Uterus (tissue), 4 donors: ENCODE measurements around the gene LRRN2. TPM values are rescaled to one million over a fixed set of nuclear protein-coding genes. Genes with fewer than 3 reads are reported as not detected.

Experiments
- DNase-seq, 2 donors: peaks; one replicate each; pipeline ENCODE4 v3.0.0-alpha.2; 2019 to 2020
- H3K27ac ChIP-seq, 2 donors: fragments of 200-600 bp; sonication (generic); 1 replicate in 1 of 2; 2 replicates in 1 of 2; pipeline ENCODE4 v1.5.1; 2016 to 2018
- H3K27me3 ChIP-seq, 2 donors: fragments of 200-600 bp; sonication (generic); one replicate each; pipeline ENCODE4 v1.5.1; 2018 to 2019; ENCODE audit warnings: control low read depth in 1 of 2
- H3K36me3 ChIP-seq, 2 donors: fragments of 200-600 bp; sonication (generic); one replicate each; pipeline ENCODE4 v1.5.1; 2019; ENCODE audit warnings: control low read depth in 1 of 2
- H3K4me1 ChIP-seq, 2 donors: fragments of 200-600 bp; sonication (generic); one replicate each; pipeline ENCODE4 v1.5.1; 2018 to 2019; ENCODE audit warnings: control low read depth in 1 of 2
- H3K4me3 ChIP-seq, 2 donors: fragments of 200-600 bp; sonication (generic); 1 replicate in 1 of 2; 2 replicates in 1 of 2; pipeline ENCODE4 v1.5.1; 2018 to 2019; ENCODE audit warnings: mild to moderate bottlenecking in 1 of 2
- H3K9me3 ChIP-seq, 2 donors: fragments of 200-600 bp; sonication (generic); one replicate each; pipeline ENCODE4 v1.5.1; 2019; ENCODE audit warnings: control low read depth in 1 of 2
- POLR2A ChIP-seq, 2 donors: fragments of 450-650 bp; IDR thresholded peaks; one replicate each; pipeline ENCODE4 v1.6.1; 2016; ENCODE audit warnings: antibody characterized with exemption in 2 of 2, mild to moderate bottlenecking in 1 of 2, moderate library complexity in 1 of 2
- intact Hi-C: fragments of 100-400 bp; cut with DNase I; formaldehyde crosslinking; loops from one replicate; pipeline ENCODE4 v1.15.1; 2023; ENCODE audit warnings: low total_unique reads
- total RNA-seq, 4 donors: library from RNA; depleted of rRNA in 3 of 4; stranded (reverse); fragments of >200 nt in 3 of 4; gene quantifications; one replicate each; pipeline versions ENCODE4 v1.1.0 to v1.2.4, GENCODE V29; 2014 to 2023
- TF ChIP-seq, protein P1 (sequence below), 4 experiments: fragments of 200-600 bp in 2 of 4; fragments of 450-650 bp in 2 of 4; sonication (generic) in 2 of 4; IDR thresholded peaks; one replicate each; pipeline ENCODE4 v1.5.1; 2016 to 2019; ENCODE audit warnings: antibody characterized with exemption in 4 of 4, mild to moderate bottlenecking in 2 of 4, moderate library complexity in 1 of 4
- donor health status: DM: yes; HTN: yes; CAD: no.

LRRN2 gene
- total RNA-seq, 4 donors from 2014 or later = 1.3 to 5.5 (median 3.9) TPM

DNA sequence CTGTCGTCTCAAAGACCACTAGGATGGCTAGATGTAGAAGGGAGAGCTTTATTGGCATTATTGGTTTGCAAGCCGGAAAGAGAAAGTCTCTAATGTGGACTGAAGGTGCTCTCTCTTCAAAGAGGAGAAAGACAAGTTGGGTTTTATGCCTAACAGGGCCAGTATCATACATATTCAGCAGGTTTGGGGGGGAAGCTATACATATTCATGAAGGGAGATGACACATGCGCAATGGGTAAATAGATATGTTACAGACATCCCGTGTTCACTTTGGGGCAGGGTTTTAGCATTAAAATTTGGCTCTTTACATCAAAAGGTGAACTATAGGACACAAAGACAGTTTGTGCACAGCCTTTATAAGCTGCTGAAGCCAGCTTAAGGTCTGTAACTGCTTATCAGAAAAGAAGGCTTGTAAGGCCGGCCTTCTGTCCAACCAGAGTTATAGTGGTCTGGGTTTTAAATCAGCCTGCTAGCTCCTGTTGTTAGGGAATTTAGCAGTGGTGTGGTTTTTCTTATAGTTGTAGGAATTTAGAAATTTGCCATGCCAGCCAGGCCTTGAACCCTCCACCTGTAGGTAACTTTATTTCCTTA, 46.5 kb upstream of the LRRN2 start:
- H3K4me1 ChIP-seq = no peaks in the 10 kb centered on the region
- H3K9me3 ChIP-seq = no peaks in the 10 kb centered on the region
- TF ChIP-seq, protein P1, sequence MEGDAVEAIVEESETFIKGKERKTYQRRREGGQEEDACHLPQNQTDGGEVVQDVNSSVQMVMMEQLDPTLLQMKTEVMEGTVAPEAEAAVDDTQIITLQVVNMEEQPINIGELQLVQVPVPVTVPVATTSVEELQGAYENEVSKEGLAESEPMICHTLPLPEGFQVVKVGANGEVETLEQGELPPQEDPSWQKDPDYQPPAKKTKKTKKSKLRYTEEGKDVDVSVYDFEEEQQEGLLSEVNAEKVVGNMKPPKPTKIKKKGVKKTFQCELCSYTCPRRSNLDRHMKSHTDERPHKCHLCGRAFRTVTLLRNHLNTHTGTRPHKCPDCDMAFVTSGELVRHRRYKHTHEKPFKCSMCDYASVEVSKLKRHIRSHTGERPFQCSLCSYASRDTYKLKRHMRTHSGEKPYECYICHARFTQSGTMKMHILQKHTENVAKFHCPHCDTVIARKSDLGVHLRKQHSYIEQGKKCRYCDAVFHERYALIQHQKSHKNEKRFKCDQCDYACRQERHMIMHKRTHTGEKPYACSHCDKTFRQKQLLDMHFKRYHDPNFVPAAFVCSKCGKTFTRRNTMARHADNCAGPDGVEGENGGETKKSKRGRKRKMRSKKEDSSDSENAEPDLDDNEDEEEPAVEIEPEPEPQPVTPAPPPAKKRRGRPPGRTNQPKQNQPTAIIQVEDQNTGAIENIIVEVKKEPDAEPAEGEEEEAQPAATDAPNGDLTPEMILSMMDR (IDR thresholded peaks at IDR 0.05) = no peak
- no peak for TF ChIP-seq POLR2A (IDR thresholded peaks at IDR 0.05)
- intact Hi-C loops = no loop called here
- no peaks in the 10 kb centered on the region for H3K27me3 ChIP-seq
- no peak for DNase-seq
- H3K4me3 ChIP-seq = no peak overlapping the region
- H3K36me3 ChIP-seq = no peaks in the 10 kb centered on the region
- no peak overlapping the region for H3K27ac ChIP-seq

DNA sequence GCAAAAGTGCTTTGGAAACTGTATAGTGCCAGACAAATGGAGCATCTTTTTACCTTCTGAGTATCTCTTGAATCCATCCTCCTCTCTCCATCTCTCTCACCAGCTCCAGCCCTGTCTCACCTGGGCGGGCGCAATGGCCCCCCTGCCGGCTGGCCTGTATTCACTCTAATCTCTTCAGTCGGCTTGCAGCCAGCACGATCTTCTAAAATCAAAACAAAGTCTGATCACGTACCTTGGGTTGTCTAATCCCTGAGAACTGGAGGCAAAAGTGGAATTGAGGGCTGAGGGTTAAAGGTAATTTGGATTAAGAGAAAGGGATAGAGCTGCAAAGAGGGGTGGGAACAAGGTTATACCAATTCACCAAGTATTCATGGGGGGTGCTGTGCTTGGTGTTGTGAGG, 46.0 kb upstream of the LRRN2 start:
- Histone ChIP-seq H3K4me1 (no peaks in the 10 kb centered on the region), H3K9me3 (no peaks in the 10 kb centered on the region), H3K4me3 (no peak overlapping the region), H3K27me3 (no peaks in the 10 kb centered on the region), H3K36me3 (no peaks in the 10 kb centered on the region), H3K27ac (no peak overlapping the region)
- no peak for DNase-seq
- TF ChIP-seq, protein P1 (IDR thresholded peaks at IDR 0.05) = no peak
- no peak for TF ChIP-seq POLR2A (IDR thresholded peaks at IDR 0.05)
- intact Hi-C loops = no loop called here

DNA sequence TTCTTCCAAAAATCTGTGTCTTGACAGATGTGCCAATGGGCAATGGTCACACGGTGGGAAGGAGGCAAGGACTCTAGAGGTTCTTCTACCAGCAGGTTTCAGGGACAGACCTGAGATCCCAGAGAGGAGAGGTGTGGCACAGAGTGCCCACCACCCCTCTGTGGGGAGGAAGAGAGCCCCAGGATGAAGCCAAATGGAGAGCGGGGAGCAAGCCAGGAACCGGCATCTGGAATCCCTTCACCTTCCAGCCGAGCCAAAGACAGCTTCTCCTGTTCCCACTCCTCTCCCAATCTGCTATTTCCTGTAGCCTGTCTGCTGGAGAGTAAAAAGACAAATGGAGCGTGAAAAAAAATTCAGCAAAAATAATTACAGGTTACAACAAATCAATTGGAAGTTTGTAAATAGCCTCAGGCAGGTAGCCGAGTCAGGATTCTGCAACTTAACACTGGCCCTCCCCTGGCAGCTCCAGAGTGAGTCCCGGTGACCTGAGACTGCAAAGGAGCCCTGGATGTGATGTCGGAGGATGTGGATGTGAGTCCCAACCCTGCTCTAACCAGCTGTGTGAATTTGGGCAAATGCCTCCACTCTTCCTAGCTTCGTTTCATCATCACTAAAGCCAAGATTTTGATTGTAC, 45.4 kb upstream of the LRRN2 start:
- DNase-seq = no peak
- H3K27ac ChIP-seq = no peak overlapping the region
- H3K9me3 ChIP-seq = no peaks in the 10 kb centered on the region
- H3K36me3 ChIP-seq = no peaks in the 10 kb centered on the region
- no peak overlapping the region for H3K4me3 ChIP-seq
- no peaks in the 10 kb centered on the region for H3K27me3 ChIP-seq
- TF ChIP-seq, protein P1 (IDR thresholded peaks at IDR 0.05) = no peak
- TF ChIP-seq POLR2A (IDR thresholded peaks at IDR 0.05) = no peak
- intact Hi-C loops = no loop called here
- H3K4me1 ChIP-seq = no peaks in the 10 kb centered on the region

DNA sequence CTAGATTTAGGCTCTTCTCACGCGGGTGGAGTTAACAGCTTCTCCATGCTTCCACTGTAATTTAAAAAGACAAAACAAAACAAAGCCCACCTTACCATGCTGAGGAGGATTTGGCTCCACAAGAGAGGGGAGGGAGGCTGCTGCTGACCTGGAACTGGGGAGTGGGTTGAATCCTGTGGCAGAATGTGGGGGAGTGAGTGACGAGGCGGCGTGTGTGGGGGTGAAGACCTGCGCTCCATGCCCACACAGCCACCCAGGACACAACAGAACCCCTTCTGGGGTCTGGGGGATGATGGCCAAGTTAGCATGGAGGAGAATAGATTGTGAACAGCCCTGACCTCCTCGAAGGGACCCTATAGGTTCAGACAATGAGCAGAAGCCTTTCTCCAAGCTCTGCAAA, 44.0 kb upstream of the LRRN2 start:
- DNase-seq = no peak
- Histone ChIP-seq H3K4me3 (no peak overlapping the region), H3K9me3 (no peaks in the 10 kb centered on the region), H3K4me1 (no peaks in the 10 kb centered on the region), H3K36me3 (no peaks in the 10 kb centered on the region), H3K27ac (no peak overlapping the region), H3K27me3 (no peaks in the 10 kb centered on the region)
- intact Hi-C loops = no loop called here
- TF ChIP-seq, protein P1 (IDR thresholded peaks at IDR 0.05) = no peak
- TF ChIP-seq POLR2A (IDR thresholded peaks at IDR 0.05) = no peak

DNA sequence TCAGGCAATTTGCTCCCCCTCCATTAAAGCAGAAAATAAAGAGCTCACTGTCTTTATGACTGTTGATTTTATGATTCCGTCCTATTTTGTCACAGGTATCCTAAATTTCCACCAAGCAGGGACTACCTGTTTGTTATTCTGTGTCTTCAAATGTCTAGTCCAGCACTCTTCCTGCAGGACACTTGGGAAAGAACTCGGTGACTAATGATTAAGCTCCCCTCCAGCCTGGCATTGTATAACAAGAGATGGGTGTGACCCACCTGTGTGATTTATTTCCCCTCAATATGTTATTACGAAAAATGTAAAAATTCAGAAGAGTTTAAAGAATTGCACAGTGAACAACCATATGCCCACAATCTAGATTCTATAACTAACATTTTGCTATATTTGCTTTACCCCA, 42.9 kb upstream of the LRRN2 start:
- Histone ChIP-seq H3K4me3 (no peak overlapping the region), H3K27me3 (no peaks in the 10 kb centered on the region), H3K27ac (no peak overlapping the region), H3K36me3 (no peaks in the 10 kb centered on the region), H3K9me3 (no peaks in the 10 kb centered on the region), H3K4me1 (no peaks in the 10 kb centered on the region)
- DNase-seq = no peak
- TF ChIP-seq POLR2A (IDR thresholded peaks at IDR 0.05) = no peak
- TF ChIP-seq, protein P1 (IDR thresholded peaks at IDR 0.05) = no peak
- intact Hi-C loops = no loop called here
